GM21390 (cell line): ENCODE data around the gene SLAMF7.
"Not testable (repeated sequence)": the region's sequence is repeated elsewhere in the genome, so short reads cannot be mapped to it uniquely, and the experiment has no call there.

Source experiments
- ATAC-seq: cut with Tn5 transposase; IDR thresholded peaks from one replicate; pipeline ENCODE4 v1.9.1; 2021; ENCODE audit not compliant: unreplicated experiment

The SLAMF7 gene

DNA sequence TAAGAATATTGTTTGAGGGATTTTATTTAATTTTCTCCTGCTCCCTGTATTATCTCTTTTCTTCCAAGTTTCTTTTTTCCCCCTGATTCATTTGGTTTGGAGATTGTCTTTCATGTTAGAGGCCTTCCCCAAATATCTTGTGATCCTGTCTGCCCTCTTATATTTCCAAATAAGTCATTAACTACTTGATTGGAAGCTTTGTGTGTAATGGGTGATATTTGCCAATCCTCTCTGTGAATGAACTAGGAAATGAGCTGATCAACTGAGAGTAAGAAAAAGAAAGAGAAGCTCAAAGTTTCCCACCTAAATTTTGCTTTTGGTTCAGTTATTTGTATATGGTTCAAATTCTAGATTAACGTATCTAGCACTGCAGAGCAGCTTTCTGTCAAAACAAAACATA, 33.3 kb downstream of the SLAMF7 start:
- no peak for ATAC-seq

DNA sequence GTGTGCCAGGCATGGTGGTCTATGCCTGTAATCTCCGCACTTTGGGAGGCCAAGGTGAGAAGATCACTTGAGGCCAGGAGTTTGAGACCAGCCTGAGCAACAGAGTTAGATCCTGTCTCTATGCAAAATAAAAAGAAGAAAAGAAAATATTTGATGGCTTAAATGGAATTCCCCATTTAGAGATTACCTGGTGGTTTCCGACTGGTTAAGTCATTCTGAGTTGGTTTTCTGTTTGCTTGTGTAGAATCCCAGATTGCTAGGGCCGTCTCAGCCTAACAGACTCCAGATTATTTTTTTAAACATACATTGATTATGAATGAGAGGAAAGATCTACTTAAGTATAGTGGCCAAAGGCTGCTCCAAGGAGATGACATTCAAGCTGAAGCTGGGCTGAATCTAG, 34.0 kb downstream of the SLAMF7 start:
- ATAC-seq = no peak

DNA sequence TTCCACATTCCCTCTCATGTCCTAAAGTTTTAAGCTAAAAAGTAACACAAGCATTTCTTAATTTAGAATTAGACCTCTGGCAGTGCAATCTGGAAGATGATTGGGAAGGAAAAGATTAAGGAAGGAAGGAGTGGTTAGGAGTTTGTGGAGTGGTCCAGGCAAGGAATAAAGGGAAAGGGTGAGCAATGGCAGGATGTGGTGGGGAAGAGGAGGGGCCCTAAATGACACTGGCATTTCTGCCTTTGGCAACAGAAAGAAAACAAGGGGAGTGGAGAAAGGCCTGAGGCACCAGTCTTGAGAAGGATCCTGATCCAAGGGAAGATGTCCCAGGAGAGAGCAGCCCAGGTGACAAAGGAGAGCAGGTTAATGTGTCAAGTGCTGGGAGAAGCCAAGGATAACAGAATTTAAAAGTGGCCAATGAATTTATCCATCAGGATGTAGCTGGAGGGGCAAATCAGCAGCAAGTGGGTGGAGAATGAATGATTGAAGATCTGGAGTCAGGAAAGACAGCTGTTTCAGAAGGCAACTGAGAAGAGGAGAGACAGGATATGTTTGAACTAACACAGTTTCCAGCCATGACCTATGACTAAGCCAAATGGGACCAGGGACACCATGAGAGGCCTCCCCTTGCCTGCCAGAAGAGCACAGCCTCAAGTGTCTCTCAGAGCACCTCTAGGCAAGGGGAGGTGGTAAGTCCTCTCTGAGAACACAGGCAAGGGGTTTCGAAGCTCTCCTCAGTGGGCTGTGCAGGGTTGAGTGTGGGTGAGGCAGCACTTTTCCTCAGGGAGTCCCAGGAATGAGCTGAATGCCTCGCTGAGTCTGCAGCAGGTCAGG, 36.1 kb downstream of the SLAMF7 start:
- no peak for ATAC-seq

DNA sequence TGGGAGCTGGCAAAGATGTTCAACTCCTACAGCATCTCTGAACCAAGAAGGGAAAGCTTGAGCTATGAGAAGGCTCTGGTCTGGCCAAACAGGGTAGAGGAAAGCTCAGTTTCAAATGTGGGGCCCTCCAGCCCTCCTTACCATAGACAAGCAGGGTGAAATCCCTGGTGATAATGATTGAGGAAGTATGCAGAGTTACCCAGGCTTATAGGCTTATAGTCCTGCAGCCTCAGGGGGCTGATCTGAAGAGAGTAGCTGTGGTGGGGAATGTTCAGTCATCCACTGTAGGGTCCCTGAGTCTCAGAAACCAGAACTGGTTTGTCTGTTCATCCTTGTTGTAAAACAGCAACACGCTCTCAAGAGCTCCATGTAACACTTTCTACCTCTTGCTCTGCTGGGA, 37.1 kb downstream of the SLAMF7 start:
- ATAC-seq = no peak

DNA sequence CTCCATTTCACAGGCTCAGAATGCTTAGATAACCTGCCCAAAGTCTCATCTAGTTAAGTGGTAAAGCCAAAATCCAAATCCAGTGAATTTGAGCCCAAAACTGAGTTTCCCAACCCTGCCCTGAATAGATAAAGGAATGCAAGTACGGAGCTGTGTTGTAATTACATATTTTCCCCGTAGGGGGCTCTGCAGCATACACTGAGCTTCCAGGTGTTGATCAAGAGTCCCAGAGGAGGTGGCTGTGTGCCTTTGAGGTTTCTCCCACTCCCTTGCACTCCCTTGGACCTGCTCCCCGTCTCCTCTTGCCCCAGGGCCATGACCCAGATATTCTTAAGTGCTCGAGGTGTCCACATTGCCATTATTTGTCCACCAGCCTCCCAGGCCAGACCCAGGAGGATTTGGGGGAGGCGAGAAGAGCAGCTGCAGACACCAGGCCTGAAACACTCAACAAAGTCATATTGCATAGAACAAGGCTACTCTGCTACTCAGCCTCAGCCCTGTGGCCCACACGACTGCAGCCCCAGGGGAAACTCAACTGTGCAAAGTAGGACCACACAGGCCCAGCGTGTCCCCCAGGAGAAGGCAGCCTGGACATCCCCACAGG, 38.5 kb downstream of the SLAMF7 start:
- ATAC-seq = no peak

DNA sequence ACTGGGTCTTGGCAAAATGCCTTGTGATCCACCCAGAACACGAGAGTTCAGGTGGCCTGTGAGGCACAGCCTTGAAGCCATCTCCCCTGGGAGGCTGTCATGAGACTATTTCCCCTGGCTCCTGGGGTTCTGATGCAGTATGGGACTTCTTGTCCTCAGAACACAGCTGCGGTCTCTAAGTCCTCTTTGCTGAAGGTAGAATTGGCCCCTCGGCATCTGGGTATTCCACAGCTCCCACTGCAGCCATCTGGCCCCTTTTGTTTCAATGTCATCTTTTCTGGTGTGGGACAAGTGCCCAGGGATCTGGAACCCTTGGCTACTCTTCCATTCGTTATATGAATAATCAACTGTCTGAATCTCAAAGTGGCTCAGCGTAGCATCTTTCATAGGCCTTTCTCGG, 39.9 kb downstream of the SLAMF7 start:
- ATAC-seq = no peak

DNA sequence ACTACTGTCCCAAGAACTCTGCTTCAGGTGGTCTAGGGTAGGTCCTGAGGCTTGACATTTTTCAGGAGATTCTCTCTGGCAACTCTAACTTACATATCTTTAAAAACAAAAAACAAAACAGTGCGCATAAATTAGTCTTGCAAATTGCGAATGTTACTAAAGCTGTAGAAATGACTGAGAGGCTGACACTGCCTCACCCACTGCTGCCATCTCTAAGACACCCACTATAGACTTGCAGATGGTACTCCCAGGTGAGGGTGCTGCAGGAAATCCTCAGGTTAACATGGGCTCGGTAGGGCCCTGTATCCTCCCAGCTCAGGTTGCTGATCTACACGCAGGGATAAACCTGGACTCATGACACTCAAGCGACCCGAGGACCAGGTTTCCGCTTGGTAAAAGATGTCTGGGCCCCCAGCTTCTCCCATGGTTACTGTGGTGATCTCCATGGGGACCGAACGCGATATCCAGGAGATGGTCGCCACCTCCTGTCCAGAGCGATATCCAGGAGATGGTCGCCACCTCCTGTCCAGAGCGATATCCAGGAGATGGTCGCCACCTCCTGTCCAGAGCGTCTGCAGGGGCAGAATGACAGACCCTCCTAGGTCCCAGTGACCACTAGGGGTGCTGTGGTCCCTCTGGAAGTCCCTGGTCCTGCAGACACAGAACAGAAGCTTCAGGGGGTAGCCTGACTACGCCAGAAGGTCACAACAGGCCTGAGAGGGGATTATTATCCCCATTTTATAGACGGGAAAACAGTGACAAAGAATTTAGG, 40.8 kb downstream of the SLAMF7 start:
- no peak for ATAC-seq

DNA sequence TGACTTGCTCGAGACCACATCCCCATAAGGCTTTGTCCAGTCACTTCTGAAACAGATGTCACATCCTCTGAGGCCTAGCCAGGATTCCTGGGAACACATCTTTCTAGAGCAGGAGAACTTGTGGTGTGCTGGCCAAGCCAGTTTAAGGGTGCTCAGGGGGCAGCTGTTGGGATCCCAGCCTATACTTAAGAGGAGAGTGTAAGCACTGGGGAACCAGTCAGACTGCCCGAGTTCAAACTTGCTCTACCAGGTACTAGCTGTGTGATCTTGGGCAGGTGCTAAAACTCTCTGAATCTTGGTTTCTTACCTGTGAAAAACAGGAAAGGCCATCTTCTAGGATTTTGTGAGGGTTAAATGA, 41.3 kb downstream of the SLAMF7 start:
- ATAC-seq = no peak

DNA sequence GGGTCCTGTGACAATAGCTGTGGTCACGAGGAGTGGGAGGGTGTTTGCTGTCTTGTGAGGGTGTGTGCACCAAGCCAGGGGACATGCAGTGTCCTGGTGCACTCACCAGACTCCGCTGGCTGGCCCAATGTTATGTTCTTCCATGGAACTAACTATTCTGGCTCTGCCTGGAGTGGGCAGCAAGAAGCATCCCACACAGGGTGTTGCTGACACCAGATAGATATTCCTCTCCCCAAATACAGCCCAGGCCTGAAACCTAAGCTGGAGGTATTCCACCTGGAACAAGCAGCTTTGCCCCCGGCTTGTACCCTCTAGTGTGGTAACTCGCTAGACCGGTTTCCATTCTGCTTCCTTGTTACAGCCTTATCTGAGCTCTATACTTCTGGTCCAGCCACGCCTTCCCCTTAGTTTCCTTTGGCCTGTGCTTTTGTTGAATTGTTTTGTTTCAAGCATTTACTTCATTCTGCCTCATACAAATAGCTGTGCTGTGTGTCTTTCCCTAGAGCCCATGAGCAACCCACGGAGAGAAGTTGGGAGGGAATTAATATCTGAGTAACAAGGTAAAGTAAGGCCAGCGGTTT, 42.2 kb downstream of the SLAMF7 start:
- ATAC-seq = no peak

DNA sequence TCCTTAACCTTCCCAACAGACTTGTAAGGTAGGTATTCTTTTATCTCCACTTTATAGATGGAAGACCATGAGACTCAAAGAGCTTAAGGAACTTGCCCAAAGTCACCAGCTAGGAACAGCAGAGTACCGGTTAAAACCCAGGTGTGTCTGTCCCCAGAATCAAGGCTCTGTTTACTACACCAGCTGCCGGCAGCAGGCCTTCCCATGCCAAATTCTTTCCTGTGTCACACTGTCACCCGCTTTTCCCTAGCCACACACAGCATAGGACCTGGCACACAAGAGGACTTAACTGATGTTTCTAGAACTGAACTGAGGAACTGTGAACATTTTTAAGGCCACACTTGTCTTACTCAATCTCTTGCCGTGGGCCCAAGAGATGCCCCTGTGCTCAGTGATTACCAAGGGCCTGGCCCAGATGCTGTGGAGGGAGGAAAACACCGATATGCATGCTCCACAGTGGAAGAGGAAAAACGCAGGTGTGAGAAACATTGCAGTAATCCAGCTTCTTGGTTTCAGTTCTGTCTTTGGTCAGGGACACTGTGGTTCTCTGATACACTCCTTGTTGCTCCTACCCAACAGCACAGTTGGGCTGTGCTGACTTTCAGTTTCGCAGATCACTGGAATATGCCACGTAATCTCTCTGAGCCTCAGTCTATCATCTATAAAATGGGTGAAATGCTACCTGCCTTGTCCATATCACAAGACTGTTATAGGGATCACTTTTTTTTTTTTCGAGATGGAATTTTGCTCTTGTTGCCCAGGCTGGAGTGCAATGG, 43.1 kb downstream of the SLAMF7 start:
- ATAC-seq = peak; percentile 89

DNA sequence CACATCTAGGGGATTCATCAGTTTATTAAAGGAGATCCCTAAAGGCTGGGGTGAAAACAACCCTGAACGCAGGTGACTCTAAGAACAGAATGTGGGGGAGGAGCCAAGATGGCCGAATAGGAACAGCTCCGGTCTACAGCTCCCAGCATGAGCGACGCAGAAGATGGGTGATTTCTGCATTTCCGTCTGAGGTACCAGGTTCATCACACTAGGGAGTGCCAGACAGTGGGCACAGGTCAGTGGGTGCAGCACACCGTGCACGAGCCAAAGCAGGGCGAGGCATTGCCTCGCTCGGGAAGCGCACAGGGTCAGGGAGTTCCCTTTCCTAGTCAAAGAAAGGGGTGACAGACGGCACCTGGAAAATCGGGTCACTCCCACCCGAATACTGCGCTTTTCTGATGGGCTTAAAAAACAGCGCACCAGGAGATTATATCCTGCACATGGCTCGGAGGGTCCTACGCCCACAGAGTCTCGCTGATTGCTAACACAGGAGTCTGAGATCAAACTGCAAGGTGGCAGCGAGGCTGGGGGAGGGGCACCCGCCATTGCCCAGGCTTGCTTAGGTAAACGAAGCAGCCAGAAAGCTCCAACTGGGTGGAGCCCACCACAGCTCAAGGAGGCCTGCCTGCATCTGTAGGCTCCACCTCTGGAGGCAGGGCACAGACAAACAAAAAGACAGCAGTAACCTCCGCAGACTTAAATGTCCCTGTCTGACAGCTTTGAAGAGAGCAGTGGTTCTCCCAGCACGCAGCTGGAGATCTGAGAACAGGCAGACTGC, 44.1 kb downstream of the SLAMF7 start:
- ATAC-seq = not testable (repeated sequence)

DNA sequence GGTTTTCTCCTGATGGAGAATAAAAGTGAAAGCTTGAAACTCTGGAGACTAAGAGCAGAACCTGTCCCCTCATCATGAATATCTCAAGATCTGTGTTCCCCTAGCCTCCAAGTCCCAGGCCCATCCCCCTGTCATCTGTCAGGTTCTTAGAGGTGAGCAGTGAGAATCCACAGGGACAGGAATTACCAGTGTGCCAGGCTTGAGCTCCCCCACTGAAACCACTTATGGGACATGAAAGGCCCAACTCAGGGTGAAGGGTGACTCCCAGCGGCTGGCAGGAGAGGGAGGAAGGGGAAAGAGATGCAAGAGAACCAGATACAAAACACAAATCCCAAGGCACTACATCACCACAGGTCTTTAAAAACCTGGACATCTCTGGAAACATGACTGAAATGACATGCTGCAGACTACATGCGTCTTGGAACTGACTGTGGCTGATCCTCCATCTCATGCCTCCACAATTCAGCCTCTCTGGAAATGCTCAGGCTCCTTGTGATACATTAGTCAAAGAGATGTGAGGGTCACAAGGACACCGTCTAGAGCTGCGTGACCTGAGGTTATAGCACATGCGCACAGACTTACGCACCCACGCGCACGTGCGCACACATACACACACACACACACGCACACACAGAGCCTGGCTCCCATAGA, 50.1 kb downstream of the SLAMF7 start:
- ATAC-seq = no peak

DNA sequence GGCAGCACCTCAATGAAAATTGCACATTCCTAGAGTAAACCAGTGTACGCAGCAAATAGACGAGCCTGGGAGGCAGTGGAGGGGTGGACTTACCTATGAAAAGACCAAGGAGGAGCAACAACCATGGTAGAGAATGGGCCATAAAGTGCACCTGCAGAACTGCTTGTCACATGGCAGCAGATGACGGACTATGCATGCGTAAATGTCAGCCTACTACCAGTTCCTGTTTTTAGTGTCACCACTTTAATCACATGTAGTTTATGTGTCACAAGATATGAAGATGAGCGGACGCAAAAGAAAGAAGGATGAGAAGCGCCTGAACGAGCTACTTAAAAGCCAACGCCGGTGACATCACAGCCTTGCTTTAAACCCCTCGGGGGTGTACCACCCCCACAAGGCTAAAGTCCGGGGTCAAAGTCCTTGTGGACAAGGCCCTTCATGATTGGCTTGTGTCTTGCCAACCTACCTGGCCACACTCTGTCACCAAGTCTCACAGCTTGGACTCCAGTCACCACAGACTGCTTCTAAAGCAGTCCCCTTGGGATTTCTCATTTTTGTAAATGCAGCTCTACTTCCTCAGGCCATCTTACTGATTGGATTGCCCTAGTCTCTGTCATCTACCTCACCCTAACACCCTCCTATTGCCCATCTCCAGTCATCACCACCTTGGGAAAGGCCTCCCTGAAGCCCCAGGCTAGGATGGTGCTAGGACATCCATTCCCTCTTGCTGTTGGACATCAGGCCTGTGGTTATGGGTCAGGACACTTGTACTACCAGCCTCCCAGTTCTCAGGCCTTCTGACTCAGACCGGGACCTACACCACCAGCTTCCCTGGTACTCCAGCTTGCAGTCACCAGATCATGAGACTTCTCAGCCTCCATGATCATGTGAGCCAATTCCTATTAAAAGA, 50.9 kb downstream of the SLAMF7 start:
- ATAC-seq = peak; percentile 83

DNA sequence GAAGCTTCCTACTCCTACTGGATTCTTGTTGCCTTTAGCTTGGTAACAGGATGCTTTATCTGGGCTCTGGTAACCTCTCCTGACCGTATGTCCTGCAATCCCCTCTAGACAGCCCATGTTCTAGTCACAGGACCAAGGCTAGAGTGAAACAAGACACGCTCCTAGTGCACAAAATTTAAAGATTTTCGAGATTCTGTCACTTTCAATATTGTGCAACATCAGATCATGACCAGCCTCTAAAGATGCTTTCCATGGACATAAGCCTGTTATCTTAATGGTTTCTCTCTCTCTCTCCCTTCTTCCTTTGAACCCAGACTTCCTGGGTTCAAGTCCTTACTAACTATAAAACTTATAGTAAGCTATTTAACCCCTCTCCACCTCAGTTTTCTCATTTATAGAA, 55.3 kb downstream of the SLAMF7 start:
- ATAC-seq = no peak

DNA sequence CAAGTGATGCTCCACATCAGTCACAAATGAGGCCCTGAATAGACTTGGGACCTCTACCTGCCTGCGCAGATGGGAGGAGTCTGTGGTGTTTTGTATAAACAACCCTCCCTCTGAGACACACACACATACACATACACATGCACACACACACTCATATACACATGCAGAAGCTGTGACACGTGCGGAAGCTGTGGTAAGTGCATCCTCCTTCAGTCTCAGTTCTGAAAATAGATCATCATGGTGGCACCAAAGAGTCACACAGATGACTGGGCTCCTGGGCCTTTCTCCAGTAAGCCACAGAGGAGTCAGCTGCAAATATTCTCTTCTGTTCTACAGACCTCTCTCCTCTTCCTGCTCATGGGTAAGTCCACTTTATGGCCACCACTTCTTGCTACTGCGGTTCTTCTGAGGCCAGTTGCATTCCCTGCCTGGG, 56.9 kb downstream of the SLAMF7 start, which contains the start of gene LY9:
Gene LY9 (plus strand): TSS at position 224 of the 433 bp plus-strand sequence. CDS start 14 bp downstream, at position 238.
- ATAC-seq = peak; percentile 74

DNA sequence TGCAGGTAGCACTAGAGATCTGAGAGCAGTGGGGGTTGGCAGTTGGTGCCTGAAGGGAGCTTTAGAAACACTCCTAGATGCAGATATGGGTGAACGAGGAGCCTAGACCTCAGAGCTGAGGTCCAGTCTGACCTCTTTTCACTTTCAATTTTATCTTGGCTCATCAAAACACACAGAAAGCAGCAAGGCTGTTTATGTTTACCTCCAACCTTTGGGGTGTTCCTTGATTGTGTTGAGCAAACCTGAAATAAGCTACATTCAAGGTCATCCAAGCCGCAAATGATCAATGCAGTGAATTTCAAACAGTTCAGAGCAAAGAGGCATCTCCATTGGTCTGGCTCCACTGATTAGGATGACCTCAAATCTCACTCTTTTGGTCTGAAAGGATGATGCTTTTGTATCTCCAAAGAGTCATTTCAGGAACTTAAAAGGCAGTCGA, 58.2 kb downstream of the SLAMF7 start:
- ATAC-seq = peak; percentile 31

DNA sequence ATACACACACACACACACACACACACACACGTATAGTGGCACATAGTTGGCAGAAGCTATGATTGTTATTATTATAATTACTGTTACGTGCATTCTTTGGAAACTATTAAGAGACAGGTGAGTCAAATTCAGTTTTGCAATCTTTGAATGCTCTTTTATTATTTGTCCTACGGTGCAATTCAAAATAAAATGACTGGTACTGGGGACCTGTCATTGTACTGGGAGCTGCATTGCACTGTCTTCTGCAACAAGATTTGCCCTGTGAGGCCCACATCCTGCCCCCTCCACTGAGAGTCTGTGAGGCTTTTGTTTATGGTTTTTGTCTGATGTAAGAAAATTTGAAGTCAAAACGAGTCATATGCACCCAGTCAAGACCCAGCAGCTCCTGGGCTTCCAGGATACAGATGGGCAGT, 58.8 kb downstream of the SLAMF7 start:
- ATAC-seq = no peak

DNA sequence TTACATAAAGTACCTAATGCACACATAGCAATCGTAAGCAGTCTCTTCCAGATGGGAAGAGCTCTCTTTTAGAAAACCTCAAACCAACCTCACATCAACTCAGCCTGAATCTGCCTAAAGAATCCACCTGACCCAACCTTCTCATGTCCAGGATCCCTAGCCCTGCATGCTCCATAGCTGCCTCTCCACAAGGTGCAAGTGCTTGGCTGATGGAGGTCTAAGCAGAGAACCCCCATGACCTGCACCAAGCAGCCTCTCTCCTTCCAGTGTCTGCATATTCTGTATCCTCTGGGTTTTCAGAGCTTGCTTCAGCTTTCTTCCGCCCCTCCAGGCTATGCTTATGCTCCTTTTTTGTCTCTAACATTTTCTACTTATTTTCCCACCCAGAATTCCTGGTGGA, 59.4 kb downstream of the SLAMF7 start:
- no peak for ATAC-seq
